Amygdala (tissue), 56 donors: ENCODE results near the gene REST.
"Not testable (repeated sequence)": the region's sequence is repeated elsewhere in the genome, so short reads cannot be mapped to it uniquely, and the experiment has no call there.

Experiments used
- DNase-seq, 56 donors: peaks; one replicate each; lab custom pipeline; 2025; lab: John Stamatoyannopoulos, UW

REST gene

DNA sequence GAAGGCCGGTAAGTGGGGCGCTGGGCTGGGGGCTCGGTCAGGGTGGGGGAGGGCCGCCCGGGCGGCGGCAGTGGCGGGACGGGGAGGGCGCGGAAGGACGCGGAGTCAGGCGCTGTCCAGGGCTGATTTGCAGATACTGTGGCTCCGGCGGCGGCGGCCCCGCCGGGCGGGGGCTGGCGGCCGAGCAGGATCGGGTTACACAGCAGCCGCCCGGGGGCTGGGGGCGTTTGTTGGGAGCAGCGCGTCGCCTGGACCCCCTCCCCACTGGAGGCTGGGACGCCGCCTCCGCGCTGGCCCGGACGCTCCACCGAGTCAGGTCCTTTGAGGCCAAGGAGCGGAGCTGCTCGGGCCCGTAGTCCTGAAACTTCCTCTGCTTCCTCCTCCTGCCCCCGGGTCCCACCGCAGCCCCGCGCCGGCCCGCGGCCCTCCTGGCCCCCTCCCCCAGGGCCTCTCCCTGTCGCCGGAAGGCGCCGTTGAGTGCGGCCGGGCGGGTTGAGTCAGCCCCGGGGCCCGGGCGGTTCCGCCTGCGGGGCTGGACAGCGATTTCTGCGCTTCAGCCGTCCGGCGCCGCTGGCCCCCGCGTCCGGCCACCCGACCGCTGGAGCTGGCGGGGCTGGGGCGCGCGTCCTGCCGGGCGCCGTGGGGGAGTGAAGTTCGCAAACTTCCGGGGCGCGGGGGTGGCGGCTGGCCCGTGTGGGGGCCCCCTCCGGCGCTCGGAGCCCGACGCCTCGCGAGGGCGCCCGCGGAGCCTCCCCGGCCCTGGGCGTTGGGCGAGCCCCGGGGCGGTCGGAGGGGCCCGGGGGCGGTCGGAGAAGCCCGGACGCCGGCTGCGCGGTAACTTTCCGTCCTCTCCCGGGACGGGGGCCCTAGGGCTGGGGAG is 746 bp downstream of the REST start:
- DNase-seq, result peak in 43 of 56 donors; percentile 3 to 74 (median 46)

DNA sequence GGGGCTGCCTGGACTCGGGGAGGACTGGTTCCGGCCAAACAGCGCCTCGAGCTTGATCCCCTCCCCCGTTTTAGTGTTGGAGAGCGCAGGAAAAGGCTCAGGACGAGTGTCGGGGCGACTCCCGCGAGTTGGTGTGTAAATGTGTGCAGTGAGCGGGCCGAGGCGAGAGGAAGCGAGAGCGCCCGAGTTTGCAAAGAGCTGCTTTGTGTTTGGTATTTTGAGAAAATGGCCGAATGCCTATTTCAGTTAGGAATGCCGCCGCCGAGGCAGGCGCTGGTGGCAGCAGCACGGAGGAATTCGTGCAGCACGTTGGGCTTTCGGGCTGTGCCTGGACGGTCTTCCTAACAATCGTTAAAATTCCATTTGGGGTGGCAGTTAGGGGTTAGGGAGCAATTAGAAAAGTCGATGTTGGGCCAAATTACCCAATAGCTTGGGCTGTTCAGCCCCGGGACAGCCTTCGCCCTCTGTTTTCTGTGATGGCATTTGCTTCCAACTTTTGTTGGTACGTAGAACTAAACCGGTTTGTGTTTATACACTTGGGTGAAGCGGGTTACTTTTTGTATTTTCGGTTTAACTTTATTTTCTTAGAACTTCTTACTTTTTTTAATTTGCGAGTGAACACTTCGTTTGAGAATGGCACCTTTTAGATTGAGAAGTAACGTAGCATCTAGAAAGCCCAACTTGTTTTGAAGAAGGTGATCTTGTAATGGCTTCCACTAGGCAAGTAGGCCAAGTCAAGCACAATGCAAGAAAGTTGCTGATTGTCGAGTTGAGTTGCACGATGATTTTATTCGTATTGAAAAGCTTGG is 1.6 kb downstream of the REST start:
- DNase-seq, result peak in 40 of 56 donors; percentile 8 to 74 (median 44)

DNA sequence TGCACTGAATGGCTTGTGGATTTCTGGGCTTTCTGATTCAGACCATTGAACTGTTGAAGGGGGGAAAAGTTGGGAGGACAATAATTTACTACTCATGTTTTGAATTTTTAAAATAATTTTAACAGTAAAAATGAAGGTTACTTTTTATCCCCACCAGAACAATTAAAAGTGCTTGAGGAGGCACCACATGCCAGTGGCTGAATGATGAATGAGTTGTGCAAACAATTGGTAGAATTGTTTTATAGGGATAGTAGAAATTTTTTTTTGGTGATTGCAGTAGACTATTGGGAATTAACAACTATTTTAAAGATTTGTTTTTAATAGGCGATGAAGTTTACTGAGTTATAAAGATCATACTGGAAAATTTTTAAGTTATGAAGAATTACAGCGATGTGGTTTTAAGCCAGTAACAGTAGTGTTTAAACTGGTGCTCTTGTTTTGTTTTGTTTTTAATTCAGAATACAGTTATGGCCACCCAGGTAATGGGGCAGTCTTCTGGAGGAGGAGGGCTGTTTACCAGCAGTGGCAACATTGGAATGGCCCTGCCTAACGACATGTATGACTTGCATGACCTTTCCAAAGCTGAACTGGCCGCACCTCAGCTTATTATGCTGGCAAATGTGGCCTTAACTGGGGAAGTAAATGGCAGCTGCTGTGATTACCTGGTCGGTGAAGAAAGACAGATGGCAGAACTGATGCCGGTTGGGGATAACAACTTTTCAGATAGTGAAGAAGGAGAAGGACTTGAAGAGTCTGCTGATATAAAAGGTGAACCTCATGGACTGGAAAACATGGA is 2.7 kb downstream of the REST start:
- no peak for DNase-seq

DNA sequence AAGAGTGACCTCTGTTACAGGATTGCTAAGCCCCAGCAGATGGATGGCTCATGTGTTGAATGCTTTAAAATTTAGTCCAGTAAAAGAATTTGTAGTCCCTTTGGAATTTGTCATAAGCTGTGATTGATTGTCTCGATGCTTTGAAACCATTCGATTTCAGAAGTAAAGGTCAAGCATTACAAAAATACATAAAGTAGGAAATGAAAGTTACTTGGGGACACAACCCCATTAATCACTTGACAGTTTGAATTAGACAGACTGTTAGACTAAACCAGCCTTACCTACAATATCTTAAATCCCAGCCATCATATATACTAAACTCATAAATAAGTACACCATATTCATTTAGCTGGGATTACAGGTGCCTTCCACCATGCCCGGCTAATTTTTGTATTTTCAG is 6.6 kb downstream of the REST start:
- DNase-seq, result no peak

DNA sequence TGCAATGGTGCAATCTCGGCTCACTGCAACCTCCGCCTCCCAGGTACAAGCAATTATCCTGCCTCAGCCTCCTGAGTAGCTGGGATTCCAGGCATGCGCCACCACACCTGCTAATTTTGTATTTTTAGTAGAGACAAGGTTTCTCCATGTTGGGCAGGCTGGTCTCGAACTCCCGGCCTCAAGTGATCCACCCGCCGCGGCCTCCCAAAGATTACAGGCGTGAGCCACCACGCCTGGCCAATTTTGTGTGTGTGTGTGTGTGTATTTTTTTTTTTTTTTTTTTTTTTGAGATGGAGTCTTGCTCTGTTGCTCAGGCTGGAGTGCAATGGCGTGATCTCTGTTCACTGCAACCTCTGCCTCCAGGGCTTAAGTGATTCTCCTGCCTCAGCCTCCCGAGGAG is 7.3 kb downstream of the REST start:
- not testable (repeated sequence) for DNase-seq

DNA sequence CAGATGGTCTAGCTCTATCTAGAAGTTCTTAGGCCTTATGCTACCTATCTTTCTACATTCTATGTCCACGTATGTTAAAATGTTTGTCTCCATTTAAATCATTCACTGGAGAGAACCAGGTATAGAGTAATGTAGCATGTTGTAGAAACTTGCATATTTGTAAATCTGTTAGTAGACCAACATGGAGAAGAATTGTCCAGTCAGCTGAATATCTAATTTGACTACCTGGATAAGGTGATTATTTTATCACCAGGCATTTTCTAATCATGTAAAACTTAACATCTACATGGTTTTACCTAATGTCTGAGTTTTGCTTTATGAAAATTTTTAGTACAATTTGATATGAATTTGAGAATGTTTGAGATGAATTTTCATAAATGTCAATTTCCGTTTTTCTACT is 19.5 kb downstream of the REST start:
- DNase-seq, result no peak

DNA sequence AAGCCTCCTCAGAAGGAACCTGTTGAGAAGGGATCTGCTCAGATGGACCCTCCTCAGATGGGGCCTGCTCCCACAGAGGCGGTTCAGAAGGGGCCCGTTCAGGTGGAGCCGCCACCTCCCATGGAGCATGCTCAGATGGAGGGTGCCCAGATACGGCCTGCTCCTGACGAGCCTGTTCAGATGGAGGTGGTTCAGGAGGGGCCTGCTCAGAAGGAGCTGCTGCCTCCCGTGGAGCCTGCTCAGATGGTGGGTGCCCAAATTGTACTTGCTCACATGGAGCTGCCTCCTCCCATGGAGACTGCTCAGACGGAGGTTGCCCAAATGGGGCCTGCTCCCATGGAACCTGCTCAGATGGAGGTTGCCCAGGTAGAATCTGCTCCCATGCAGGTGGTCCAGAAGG is 22.9 kb downstream of the REST start:
- no peak for DNase-seq

DNA sequence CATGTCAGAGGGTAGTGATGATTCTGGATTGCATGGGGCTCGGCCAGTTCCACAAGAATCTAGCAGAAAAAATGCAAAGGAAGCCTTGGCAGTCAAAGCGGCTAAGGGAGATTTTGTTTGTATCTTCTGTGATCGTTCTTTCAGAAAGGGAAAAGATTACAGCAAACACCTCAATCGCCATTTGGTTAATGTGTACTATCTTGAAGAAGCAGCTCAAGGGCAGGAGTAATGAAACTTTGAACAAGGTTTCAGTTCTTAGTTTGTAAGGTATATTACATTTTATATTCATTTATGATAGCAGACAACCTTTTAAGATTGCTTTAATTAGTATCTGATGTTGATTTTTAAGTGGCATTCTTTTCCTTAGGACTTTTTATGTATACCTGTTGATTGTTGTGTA is 24.2 kb downstream of the REST start:
- no peak for DNase-seq

DNA sequence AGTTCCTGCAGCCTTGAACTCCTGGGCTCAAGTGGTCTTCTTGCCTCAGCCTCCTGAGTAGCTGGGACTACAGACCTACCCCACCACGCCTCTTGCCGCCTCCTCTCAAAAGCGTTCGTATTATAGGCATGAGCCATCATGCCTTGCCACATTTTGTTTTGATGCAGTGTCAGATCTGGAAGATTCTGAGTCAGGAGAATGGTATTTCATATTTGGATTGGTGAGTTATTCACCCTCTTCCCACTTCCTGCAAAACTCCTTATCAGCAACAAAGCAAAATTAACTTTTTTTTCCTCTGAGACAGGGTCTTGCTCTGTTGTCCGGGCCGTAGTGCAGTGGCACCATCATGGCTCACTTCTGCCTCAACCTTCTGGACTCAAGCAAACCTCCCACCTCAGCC is 29.6 kb downstream of the REST start:
- no peak for DNase-seq

DNA sequence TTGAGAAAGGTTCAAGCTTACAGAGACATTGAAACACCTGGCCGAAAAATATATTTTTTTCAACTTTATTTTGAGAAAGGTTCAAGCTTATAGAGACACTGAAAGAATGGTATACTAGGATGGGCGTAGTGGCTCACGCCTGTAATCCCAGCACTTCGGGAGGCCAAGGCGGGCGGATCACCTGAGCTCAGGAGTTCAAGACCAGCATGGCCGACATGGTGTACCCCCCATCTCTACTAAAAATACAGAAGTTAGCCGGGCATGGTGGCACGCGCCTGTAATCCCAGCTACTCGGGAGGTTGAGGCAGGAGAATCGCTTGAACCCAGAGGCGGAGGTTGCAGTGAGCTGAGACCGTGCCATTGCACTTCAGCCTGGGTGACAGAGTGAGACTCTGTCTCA is 32.1 kb downstream of the REST start:
- not testable (repeated sequence) for DNase-seq

DNA sequence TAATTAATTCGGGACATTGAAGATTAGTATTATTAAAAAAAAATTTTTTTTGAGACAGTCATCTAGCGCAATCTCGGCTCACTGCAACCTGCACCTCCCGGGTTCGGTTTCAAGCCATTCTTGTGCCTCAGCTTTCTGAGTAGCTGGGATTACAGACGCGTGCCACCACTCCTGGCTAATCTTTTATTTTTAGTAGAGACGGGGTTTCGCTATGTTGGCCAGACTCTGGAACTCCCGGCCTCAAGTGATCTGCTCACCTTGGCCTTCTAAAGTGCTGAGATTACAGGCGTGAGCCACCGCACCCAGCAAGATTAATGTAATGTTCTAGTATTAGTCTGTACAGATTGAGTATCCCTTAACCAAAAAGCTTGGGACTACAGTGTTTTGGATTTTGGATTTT is 32.7 kb downstream of the REST start:
- no peak for DNase-seq

DNA sequence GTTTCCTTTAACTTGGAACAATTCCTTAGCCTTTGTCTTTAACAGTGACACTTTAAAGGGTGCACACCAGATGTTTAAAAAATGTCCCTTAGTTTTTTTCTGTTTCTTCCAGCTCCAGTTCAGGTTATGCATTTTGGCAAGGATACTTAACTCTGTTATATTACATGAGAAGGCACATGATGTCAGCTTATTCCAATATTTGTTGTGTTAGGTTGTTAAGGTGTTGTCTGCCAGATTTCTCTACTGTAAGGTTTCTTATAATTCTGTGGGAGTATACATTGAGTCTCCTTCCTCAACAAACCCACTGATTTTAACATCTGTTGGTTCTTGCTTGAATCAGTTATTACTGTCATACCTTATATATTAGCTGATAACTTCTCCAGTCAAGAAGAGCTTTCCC is 33.3 kb downstream of the REST start:
- no peak for DNase-seq

DNA sequence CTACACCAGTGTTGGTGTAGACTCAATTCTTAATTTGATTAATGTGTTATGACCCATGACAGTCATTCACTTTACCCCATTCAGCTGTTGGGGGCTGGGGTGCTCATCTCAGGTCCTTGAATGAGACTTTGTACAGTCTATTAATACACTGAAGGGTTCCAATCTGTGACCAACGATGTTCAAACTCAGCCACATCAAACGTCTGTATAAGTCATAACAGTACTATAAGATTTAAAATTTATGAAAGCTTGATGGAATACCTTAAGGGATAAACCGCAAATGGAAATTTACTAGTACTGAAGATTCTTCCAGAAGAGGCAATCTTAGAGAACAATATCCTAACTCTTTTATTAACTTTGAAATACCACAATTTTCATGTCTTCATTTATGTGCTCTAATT is 33.7 kb downstream of the REST start:
- no peak for DNase-seq

DNA sequence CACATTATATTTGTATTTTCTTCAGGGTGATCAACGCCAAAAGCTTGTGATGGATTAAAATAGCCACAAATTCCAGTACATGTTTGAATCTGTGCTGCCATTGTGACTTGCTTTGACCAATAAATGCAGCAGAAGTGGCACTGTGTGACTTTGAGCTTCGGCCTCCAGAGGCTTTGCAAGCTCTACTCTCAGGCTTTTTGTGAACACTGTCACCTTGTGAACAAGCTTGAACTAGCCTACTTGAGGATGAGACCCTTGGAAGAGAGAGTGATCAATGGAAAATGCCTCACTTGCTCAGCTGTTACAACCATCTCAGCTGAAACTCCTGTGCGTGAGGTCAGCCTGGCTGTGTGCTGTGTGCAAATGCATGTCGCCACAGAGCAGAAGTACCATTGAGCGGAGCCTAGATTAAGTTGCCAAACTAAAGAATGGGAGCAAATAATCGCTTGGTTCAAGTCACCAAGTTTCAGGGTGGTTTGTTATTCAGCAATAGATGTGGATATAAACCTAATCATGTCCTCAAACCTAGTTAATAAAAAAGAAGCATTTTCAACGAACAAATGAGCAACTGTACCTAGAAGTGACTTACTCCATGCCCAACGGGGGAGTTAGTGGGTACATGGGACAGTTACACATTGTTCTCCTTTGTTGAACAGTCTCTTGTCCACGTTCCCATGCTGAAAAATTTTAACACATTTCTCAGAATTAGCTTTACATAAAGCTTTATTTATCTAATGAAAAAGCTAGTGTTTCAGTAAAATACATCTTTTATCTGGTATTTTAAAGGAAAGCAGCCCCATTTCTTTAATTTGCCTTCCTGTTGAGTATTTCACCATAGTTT is 46.2 kb downstream of the REST start:
- peak in 20 of 56 donors; percentile 0 to 39 (median 13) for DNase-seq

DNA sequence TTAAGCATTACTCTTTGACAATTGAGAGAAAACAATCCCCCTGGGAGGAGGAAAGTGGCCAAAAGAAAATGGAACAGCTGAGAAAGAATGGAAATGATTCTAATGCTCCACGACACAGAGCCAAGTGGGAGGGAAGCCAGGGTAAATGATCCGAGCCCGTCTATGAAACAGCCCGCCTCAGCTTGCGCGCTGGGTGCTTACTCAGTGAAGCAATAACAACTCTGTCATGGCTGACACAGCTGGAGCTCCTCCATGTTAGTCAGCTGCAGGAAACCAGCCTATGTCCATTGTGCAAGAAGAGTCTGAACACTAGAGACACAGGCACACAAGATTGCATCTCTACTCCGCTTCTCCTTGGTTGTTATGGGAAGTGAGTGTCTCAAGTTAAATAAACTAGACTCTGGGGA is 50.4 kb downstream of the REST start:
- peak in 48 of 56 donors; percentile 1 to 81 (median 35) for DNase-seq

DNA sequence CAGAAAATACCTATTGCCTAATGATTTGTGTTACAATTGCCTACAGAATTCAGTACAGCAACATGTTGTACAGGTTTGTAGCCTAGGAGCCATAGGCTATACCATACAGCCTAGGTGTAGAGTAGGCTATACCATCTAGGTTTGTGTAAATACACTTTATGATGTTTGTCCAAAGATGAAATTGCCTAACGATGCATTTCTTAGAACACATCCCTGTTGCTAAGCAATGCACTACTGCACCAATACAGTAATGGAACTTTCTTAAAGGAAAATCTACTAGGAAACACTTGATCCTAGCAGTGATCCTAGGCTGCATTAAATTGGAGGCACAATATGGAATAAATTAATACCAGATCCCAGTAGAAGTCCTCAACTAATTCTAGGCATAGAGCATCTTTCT is 51.4 kb downstream of the REST start:
- no peak for DNase-seq

DNA sequence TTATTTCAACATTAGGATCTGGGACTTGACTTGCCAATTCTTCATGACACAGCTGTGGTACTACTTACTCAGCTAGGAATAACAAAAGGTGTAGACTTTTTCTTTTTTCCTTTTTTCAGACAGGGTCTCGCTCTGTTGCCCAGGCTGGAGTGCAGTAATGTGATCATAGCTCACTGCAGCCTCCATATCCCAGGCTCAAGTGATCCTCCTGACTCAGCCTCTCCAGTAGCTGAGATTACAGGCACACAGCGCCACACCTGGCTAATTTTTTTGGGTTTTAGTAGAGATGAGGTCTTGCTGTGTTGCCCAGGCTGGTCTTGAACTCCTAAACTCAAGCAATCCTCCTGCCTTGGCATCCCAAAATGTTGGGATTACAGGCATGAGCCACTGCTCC is 53.4 kb downstream of the REST start:
- no peak for DNase-seq

DNA sequence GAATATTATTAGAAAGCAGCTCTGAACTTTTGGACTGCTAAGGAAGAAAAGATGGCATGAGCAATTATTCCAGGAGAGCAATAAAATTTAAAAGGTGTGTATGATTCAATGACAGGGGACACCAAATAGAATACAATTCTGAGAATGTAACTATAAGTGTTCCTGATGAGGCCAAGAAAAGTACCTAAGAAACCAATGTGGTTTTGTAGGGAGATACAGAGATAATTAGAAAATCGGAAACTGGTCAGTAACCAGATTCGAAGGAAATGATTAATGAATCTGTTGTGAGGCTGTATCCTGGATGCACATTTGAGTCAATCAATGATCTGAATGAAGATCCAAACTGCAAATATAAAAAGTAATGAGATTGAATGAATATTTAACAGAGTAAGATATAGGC is 63.7 kb downstream of the REST start:
- no peak for DNase-seq

DNA sequence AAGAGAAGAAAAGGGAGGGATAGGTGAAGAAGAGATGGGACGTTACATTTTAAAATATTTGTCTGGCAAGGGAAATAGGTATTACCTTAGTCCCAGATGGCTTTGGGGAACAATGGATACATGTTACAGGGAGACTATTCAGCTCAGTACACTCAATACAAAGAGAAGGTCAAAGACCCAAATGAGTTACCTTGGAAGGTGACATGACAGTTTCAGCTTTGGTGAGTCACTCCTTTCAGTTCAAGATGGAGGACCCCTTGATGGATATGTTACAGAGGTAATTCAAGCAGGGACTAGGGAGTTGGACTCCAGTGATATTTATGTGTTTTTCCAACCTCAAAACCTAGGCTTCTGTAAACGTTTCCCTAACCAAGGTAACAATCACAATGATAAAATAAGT is 64.7 kb downstream of the REST start:
- no peak for DNase-seq

DNA sequence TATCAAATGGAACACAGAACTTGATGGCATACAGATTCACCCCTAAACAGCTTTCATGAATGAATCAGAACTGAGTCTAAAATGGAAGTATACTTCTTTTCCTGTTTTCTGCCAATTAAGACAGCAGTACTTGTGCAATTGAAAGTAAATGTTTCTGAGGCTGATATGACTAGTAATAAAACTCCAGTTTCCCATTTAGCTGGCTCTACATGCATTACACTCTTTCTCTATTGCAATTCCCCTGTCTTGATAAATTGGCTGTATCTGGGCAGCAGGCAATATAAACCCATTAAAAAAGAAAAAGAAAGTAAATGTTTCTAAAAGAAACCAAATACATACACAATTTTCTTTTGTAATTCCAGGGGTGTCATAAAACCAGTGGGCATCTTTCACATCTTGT is 65.1 kb downstream of the REST start:
- no peak for DNase-seq
